Neural cell (in vitro differentiated cells): ENCODE measurements around the gene LYPD1. TPM values are rescaled to one million over a fixed set of nuclear protein-coding genes. Genes with fewer than 3 reads are reported as not detected.
A peak's percentile ranks its signal among the peaks of the same experiment; 100 is the strongest.

ENCODE experiments used
- H2AFZ ChIP-seq: fragments of 200-600, 300-800 bp; sonication (generic), shearing (Covaris generic); 2 replicates; pipeline ENCODE4 v1.6.0; 2014; ENCODE audit warnings: low read depth, mild to moderate bottlenecking, antibody characterized with exemption, low read length, moderate library complexity
- H3F3A ChIP-seq: fragments of 200-600 bp; shearing (Covaris generic); 2 replicates; pipeline ENCODE4 v1.6.1; 2016; ENCODE audit warnings: mild to moderate bottlenecking, moderate library complexity, mixed read lengths, antibody characterized with exemption, low read length; ENCODE audit not compliant: insufficient read depth, poor library complexity, severe bottlenecking
- H3K27ac ChIP-seq: fragments of 200-600, 300-800 bp; sonication (generic), shearing (Covaris generic); 2 replicates; pipeline ENCODE4 v1.5.1; 2014; ENCODE audit warnings: mild to moderate bottlenecking, low read length, moderate library complexity
- H3K27me3 ChIP-seq: fragments of 300-800, 200-600 bp; sonication (generic), shearing (Covaris generic); 2 replicates; pipeline ENCODE4 v1.6.0; 2014; ENCODE audit warnings: mild to moderate bottlenecking, low read depth, low read length, moderate library complexity; ENCODE audit not compliant: insufficient read depth
- H3K36me3 ChIP-seq: fragments of 300-800, 200-600 bp; sonication (generic), shearing (Covaris generic); 2 replicates; pipeline ENCODE4 v1.5.1; 2014; ENCODE audit warnings: mild to moderate bottlenecking, antibody characterized with exemption, low read length, moderate library complexity; ENCODE audit not compliant: insufficient read depth
- H3K4me2 ChIP-seq: fragments of 300-800, 200-600 bp; sonication (generic), shearing (Covaris generic); 2 replicates; pipeline ENCODE4 v1.6.0; 2014; ENCODE audit warnings: mild to moderate bottlenecking, low read length
- H3K4me3 ChIP-seq: fragments of 300-800, 200-600 bp; sonication (generic), shearing (Covaris generic); 2 replicates; pipeline ENCODE4 v1.5.1; 2014; ENCODE audit warnings: mild to moderate bottlenecking, low read length, moderate library complexity
- H3K79me2 ChIP-seq: fragments of 200-600 bp; shearing (Covaris generic); replicated peaks from 2 replicates; pipeline ENCODE4 v1.6.0; 2014; ENCODE audit warnings: mild to moderate bottlenecking, low read length, moderate library complexity; ENCODE audit not compliant: insufficient read depth
- H3K9ac ChIP-seq: fragments of 300-800, 200-600 bp; sonication (generic), shearing (Covaris generic); 2 replicates; pipeline ENCODE4 v1.6.1; 2016; ENCODE audit warnings: mild to moderate bottlenecking, low read length, mixed read lengths
- H3K9me2 ChIP-seq: fragments of 200-600 bp; shearing (Covaris generic); 2 replicates; pipeline ENCODE4 v1.6.1; 2016; ENCODE audit warnings: mild to moderate bottlenecking, low read length, mixed read lengths; ENCODE audit not compliant: insufficient read depth
- H3K9me3 ChIP-seq: fragments of 200-600, 300-800 bp; sonication (generic), shearing (Covaris generic); 2 replicates; pipeline ENCODE4 v1.6.1; 2016; ENCODE audit warnings: mild to moderate bottlenecking, mixed run types, low read length, moderate library complexity, mixed read lengths
- H4K20me1 ChIP-seq: fragments of 200-600 bp; shearing (Covaris generic); 2 replicates; pipeline ENCODE4 v1.6.1; 2016; ENCODE audit warnings: mild to moderate bottlenecking, mixed run types; ENCODE audit not compliant: insufficient read depth
- EP300 ChIP-seq: fragments of 450-650 bp; conservative IDR thresholded peaks from 2 replicates; pipeline ENCODE4 v1.6.1; 2014; ENCODE audit warnings: antibody characterized with exemption, mild to moderate bottlenecking, moderate library complexity; ENCODE audit not compliant: poor library complexity, severe bottlenecking
- EZH2 ChIP-seq: fragments of 200-600, 300-800 bp; shearing (Covaris generic), sonication (generic); IDR thresholded peaks from 2 replicates; pipeline ENCODE4 v1.6.1; 2014; ENCODE audit warnings: antibody characterized with exemption, low read length, borderline replicate concordance, mild to moderate bottlenecking; ENCODE audit not compliant: insufficient read depth, poor library complexity, severe bottlenecking
- MXI1 ChIP-seq: fragments of 450-650 bp; conservative IDR thresholded peaks from 2 replicates; pipeline ENCODE4 v1.6.1; 2014; ENCODE audit warnings: antibody characterized with exemption, mild to moderate bottlenecking; ENCODE audit not compliant: poor library complexity, severe bottlenecking
- POLR2AphosphoS5 ChIP-seq: IDR thresholded peaks from 2 replicates; pipeline ENCODE4 v1.6.1; 2012
- RAD21 ChIP-seq: fragments of 450-650 bp; conservative IDR thresholded peaks from 2 replicates; pipeline ENCODE4 v1.6.1; 2014; ENCODE audit warnings: antibody characterized with exemption, mild to moderate bottlenecking, moderate library complexity
- SMC3 ChIP-seq: fragments of 450-650 bp; conservative IDR thresholded peaks from 2 replicates; pipeline ENCODE4 v1.6.1; 2014; ENCODE audit warnings: antibody characterized with exemption, mild to moderate bottlenecking, moderate library complexity; ENCODE audit not compliant: poor library complexity
- TAF1 ChIP-seq: IDR thresholded peaks from 2 replicates; pipeline ENCODE4 v1.6.1; 2012; ENCODE audit warnings: low read depth
- polyA plus RNA-seq: library from polyadenylated mRNA; depleted of rRNA; stranded (reverse); fragments of >200 nt; gene quantifications from 2 replicates; pipeline ENCODE4 v1.2.3, GENCODE V29; 2014
- TF ChIP-seq, protein P1 (sequence below): IDR thresholded peaks from 2 replicates; pipeline ENCODE4 v1.6.1; 2012; ENCODE audit warnings: borderline replicate concordance
- TF ChIP-seq, protein P2 (sequence below): fragments of 450-650 bp; IDR thresholded peaks from 2 replicates; pipeline ENCODE4 v1.5.1; 2014; ENCODE audit warnings: antibody characterized with exemption, mild to moderate bottlenecking, moderate library complexity; ENCODE audit not compliant: poor library complexity, severe bottlenecking

The LYPD1 gene
- polyA plus RNA-seq, 1 donor from 2014 or later = 78.2 TPM

DNA sequence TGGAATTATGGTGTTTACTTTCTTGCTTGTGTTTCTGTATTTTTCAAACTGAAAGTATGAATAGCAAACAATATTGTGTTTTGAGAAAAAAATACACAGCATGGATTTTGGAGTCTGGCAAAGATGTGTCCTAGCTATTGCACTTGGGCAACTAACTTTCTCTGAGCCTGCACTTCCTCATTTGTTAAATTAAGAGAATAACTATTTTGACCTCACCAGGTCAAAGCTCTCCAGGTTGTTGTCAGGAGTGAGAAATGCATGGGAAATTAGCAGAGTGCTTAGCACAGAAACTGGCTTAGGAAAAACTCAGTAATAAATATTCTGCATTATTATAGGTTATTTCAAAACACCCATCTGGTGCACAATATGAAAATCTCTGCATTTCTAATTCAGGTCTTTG, 28.2 kb downstream of the LYPD1 start:
- H3K9ac ChIP-seq = no peak overlapping the region

GRCh38 chr2:132640116-132640515, 29.9 kb downstream of the LYPD1 start:
- TF ChIP-seq EP300 (peak; percentile 98), POLR2AphosphoS5 (peak; percentile 83), EZH2 (no peak), RAD21 (peak; percentile 32), SMC3 (no peak), MXI1 (peak; percentile 21), TAF1 (no peak)
- TF ChIP-seq, protein P1, sequence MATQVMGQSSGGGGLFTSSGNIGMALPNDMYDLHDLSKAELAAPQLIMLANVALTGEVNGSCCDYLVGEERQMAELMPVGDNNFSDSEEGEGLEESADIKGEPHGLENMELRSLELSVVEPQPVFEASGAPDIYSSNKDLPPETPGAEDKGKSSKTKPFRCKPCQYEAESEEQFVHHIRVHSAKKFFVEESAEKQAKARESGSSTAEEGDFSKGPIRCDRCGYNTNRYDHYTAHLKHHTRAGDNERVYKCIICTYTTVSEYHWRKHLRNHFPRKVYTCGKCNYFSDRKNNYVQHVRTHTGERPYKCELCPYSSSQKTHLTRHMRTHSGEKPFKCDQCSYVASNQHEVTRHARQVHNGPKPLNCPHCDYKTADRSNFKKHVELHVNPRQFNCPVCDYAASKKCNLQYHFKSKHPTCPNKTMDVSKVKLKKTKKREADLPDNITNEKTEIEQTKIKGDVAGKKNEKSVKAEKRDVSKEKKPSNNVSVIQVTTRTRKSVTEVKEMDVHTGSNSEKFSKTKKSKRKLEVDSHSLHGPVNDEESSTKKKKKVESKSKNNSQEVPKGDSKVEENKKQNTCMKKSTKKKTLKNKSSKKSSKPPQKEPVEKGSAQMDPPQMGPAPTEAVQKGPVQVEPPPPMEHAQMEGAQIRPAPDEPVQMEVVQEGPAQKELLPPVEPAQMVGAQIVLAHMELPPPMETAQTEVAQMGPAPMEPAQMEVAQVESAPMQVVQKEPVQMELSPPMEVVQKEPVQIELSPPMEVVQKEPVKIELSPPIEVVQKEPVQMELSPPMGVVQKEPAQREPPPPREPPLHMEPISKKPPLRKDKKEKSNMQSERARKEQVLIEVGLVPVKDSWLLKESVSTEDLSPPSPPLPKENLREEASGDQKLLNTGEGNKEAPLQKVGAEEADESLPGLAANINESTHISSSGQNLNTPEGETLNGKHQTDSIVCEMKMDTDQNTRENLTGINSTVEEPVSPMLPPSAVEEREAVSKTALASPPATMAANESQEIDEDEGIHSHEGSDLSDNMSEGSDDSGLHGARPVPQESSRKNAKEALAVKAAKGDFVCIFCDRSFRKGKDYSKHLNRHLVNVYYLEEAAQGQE = peak; percentile 88
- TF ChIP-seq, protein P2, sequence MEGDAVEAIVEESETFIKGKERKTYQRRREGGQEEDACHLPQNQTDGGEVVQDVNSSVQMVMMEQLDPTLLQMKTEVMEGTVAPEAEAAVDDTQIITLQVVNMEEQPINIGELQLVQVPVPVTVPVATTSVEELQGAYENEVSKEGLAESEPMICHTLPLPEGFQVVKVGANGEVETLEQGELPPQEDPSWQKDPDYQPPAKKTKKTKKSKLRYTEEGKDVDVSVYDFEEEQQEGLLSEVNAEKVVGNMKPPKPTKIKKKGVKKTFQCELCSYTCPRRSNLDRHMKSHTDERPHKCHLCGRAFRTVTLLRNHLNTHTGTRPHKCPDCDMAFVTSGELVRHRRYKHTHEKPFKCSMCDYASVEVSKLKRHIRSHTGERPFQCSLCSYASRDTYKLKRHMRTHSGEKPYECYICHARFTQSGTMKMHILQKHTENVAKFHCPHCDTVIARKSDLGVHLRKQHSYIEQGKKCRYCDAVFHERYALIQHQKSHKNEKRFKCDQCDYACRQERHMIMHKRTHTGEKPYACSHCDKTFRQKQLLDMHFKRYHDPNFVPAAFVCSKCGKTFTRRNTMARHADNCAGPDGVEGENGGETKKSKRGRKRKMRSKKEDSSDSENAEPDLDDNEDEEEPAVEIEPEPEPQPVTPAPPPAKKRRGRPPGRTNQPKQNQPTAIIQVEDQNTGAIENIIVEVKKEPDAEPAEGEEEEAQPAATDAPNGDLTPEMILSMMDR = no peak
- Histone ChIP-seq H3K4me2 (no peak overlapping the region), H3K9me3 (no peaks in the 10 kb centered on the region), H3F3A (no peaks in the 10 kb centered on the region), H3K27me3 (no peaks in the 10 kb centered on the region), H3K9ac (no peak overlapping the region), H3K27ac (peak overlapping the region; percentile 22), H3K36me3 (peaks cover 7% of the 10 kb centered on the region), H4K20me1 (no peaks in the 10 kb centered on the region), H3K4me3 (no peak overlapping the region), H3K79me2 (no peaks in the 10 kb centered on the region), H3K9me2 (no peaks in the 10 kb centered on the region), H2AFZ (no peak overlapping the region)

More for the DNA sequence above, 28.2 kb downstream of the LYPD1 start:
- no peaks in the 10 kb centered on the region for H4K20me1 ChIP-seq
- H3K4me2 ChIP-seq = no peak overlapping the region
- peaks cover 11% of the 10 kb centered on the region for H3K36me3 ChIP-seq
- TF ChIP-seq SMC3 = no peak
- no peak for TF ChIP-seq EZH2
- no peak for TF ChIP-seq EP300
- TF ChIP-seq TAF1 = no peak
- no peak for TF ChIP-seq RAD21
- no peak for TF ChIP-seq MXI1
- TF ChIP-seq, protein P2 = no peak
- TF ChIP-seq POLR2AphosphoS5 = no peak
- TF ChIP-seq, protein P1 = no peak
- no peaks in the 10 kb centered on the region for H3K9me2 ChIP-seq
- H3K9me3 ChIP-seq = no peaks in the 10 kb centered on the region
- H3F3A ChIP-seq = no peaks in the 10 kb centered on the region
- no peak overlapping the region for H3K27ac ChIP-seq
- H3K79me2 ChIP-seq = no peaks in the 10 kb centered on the region
- H2AFZ ChIP-seq = no peak overlapping the region
- no peak overlapping the region for H3K4me3 ChIP-seq
- no peaks in the 10 kb centered on the region for H3K27me3 ChIP-seq
